Adipose tissue (tissue), 3 donors: ENCODE data around the gene C8A. TPM values are rescaled to one million over a fixed set of nuclear protein-coding genes. Genes with fewer than 3 reads are reported as not detected.

Experiments
- H3K27ac ChIP-seq: one replicate; pipeline ENCODE4 v1.5.1; 2013; ENCODE audit warnings: low read depth, low read length
- WGBS, 3 donors: extraction: QIAGEN DNeasy Blood & Tissue Kit; methylation state at CpG; one replicate each; pipeline ENCODE4 v1.1.7; 2013; 5-methylcytosine and 5-hydroxymethylcytosine counted together
- polyA plus RNA-seq, 3 donors: library from polyadenylated mRNA; stranded (reverse); fragments of 200-250 nt; gene quantifications; one replicate each; pipeline ENCODE4 v1.2.3, GENCODE V29; 2013
- donor health status: healthy with polysubstance abuse.
- donor health status: Bipolar disorder and iron deficiency.
- donor health status: healthy.

The C8A gene
- polyA plus RNA-seq, 3 donors: 0.06 TPM; not detected in 2

DNA sequence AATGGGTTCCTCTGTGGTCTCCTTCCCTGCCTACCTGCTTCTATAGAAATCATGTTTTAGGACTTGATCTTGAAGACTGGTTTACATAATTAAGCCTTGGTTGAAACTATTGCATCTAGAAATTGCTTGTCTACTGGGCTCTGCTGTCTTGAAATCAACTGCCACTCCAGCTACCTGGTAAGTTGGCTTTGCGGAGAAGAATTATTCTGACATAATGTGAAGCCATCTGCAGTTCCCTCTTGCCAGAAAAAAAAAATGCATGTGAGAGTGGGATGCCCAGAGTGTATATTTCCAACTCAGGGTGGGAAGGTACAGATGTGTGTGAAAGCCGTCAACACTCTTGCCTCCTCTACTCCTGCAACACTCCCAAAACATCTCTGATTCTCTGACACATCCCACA is 84.0 kb downstream of the C8A start:
- 94 to 99% (median 96%) methylated on average over 2 of the region's 2 CpGs for WGBS, 3 donors

GRCh38 chr1:56939209-56939608 is 84.6 kb downstream of the C8A start:
- 80 to 90% (median 89%) methylated on average over 2 of the region's 2 CpGs for WGBS, 3 donors
- no peak overlapping the region for H3K27ac ChIP-seq

More for the DNA sequence above, 84.0 kb downstream of the C8A start:
- no peak overlapping the region for H3K27ac ChIP-seq

DNA sequence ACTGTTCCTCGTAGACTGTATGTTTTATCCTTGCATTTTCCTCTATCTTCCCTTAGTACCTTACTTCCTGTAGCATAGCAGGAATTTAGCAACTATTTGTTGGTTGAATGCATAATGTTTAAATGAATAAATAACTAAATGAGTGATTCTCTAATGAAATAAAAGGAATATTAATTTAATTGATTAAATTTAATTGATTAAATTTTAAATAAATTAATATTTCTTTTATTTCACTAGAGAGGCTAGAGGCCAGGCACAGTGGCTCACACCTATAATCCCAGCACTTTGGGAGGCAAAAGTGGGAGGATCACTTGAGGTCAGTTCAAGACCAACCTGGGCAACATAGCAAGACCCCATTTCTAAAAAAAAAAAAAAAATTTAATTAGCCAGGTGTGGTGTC is 85.4 kb downstream of the C8A start:
- H3K27ac ChIP-seq: no peak overlapping the region
- 0 to 96% (median 50%) methylated on average over 1 of the region's 1 CpG for WGBS, 3 donors

DNA sequence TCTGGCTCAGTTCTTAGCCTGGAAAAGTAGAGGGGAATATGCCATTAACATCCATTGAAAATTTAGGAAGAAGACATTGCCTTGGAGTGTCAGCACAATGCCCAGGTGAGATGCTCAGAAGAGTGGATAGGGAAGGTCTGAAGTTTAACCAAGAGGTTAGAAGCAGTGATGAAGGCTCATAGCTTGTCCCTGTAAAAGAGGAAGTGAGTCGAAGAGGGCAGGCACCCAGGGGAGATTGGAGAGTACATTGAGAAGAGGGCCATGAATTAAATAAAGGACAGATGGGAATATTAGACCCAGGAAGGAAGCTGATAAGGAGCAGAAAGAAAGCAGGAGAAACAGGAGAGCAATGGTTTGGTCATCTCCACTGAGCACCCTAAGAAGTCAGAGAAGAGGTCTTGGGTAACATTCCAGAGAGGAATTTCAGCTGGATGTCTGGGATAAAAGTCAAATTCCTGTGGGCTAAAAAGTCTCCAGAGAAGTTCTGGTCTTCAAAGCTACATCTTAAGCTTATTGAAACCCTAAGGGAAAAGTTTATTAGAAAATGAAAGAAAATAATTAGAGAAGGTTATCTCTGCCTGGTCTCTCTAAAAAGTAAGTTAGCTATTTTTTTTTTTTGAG is 93.9 kb downstream of the C8A start:
- no peak overlapping the region for H3K27ac ChIP-seq
- WGBS, 3 donors: 34 to 75% (median 53%) methylated on average over 1 of the region's 1 CpG

DNA sequence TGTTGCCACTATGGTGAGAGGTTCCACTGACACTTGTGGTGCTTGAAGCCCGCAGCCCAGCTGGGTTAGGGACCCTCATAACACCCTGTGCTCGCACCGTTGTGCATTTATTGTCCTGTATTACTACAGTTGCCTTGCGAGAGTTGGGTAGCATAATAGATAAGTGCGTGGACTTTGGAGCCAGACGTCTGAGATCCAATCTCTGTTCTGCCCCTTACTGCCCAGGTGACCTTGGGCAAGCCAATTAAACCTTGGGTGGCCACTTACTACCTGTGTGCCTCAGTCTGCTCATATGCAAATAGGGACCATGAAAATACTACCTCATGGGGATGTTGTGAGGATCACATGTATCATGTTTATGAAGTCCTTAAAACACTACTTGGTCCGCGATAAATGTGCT is 97.9 kb downstream of the C8A start:
- WGBS, 3 donors: 66 to 93% (median 85%) methylated on average over 8 of the region's 8 CpGs
- no peak overlapping the region for H3K27ac ChIP-seq

DNA sequence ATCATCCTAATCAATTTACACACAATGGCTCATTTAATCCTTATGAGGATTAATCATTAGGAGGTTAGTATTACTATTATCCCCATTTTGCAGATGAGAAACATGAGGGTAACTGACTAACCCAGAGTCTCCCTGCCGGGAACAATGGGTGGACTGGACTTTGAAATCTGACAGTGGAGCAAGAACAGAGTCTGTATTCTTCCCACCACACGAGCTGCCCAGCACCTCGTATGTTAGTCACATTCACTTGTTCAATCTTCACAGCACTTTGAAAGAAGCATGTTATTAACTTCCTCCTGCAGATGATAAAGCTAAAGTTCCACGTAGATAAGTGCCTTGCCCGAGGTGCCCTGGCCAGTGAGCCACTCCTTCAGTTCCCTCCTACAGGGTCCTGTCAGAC is 98.8 kb downstream of the C8A start:
- WGBS, 3 donors: 55 to 67% (median 63%) methylated on average over 5 of the region's 5 CpGs
- no peak overlapping the region for H3K27ac ChIP-seq

DNA sequence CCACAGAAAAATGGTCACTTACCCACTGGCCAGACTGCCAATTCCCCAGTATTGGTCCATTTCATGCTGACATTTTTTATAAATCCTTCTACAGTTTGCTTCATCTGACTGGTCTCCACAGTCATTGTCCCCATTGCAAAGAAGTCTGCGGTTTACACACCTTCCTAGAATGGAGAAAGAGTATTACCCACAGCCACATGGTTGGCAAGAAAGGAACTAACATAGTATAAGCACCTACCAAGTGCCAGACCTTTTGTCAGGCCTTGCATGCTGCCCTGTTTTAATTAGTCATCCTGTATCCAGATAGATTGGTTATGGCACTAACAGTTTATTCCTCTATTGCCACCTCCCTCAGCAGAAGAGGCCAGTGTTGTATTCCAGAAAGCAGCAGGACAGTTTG is 100.1 kb downstream of the C8A start:
- 80 to 94% (median 81%) methylated on average over 1 of the region's 1 CpG for WGBS, 3 donors
- no peak overlapping the region for H3K27ac ChIP-seq

GRCh38 chr1:56957931-56958330 is 103.3 kb downstream of the C8A start:
- H3K27ac ChIP-seq: no peak overlapping the region
- 34 to 53% (median 37%) methylated on average over 3 of the region's 3 CpGs for WGBS, 3 donors

DNA sequence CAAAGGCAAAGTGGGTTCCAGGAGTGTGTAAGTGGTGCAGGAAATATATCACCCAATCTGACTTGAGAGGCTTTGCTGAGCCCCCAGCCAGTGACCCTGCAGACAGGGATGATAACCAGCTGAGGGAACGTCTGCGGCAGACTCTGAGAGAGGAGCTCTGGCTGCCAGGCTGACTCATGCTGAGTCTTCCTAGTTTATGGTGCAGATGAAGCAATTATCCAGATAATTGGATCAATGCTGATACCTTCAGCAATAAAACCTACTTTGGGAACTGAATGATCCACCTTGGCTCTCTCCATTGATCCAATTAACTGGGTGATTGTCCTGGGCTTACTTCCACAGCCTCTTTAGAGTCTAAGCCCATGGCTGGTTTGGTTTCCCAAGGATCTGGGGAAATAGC is 103.9 kb downstream of the C8A start:
- WGBS, 3 donors: 64 to 75% (median 64%) methylated on average over 2 of the region's 2 CpGs
- H3K27ac ChIP-seq: no peak overlapping the region

DNA sequence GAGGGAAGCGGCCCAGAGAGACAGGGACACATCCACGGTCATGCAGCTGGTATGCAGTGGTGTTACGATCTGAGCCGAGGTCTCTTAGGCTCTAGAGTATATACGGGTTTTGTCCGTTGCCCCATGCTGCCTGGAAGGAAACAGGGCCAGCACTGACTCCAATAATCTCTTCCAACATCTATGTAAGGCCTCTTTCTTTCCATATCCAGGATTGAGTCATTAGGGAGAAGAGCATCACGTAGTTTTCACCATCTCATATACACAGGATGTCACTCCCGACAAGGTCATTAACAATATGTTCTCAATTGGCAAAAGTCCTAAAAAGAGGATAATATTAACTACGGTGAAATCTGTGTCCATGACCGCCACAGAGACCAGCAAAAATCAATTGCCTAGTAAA is 106.8 kb downstream of the C8A start:
- 77 to 83% (median 80%) methylated on average over 10 of the region's 10 CpGs for WGBS, 3 donors
- H3K27ac ChIP-seq: no peak overlapping the region

DNA sequence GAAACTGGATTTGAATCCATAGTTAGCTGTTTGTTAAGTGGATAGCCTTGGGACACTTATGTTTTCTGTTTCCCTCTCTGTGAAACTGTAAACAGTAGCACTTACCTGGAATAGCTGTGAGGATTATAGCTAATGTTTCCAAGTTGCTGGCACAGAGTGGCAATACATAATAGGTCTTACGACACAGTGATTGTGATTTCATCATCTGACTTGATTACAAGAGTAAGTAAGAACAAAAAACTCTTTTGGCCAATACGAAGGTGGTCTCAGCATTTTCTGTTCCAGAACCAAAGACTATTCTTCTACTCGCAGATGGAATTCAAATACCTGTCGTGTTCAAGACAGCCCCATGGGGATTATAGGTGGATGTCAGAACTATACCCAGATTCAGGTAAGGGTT is 109.1 kb downstream of the C8A start:
- WGBS, 3 donors: 71 to 79% (median 75%) methylated on average over 4 of the region's 4 CpGs
- no peak overlapping the region for H3K27ac ChIP-seq

DNA sequence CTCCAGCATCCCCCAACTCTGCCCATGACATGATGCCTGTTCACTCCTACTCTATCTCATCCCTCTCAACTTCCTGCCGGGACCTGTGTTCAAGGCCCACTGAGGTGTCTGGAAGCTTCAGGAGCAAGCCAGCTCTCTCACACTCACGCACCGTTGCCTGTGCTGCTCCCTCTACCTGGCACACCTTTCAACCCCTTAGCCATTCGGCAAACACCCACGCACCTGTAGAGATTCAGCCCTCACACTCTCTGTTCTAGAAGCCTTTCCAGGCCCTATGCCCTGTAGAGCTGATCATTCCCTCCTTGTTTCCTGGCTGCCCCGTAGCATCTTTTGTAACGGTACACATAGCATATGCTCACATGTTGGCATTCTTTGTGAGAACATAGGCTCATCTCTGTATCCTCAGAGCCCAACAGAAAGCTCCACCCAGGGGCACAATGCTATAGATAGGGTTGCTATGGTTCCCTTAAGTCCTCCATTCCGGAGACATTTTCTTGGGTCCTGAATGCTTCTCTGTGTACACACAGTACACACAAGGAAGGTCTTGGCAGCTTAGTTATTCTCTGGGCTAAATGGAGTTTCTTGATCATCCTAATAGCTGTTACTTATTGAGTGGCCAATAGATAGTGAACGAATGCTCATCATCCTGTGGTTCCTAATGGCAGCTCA is 109.9 kb downstream of the C8A start:
- H3K27ac ChIP-seq: no peak overlapping the region
- WGBS, 3 donors: 87 to 91% (median 89%) methylated on average over 9 of the region's 9 CpGs

GRCh38 chr1:56965191-56965590 is 110.6 kb downstream of the C8A start:
- WGBS, 3 donors: 75 to 85% (median 77%) methylated on average over 3 of the region's 3 CpGs
- H3K27ac ChIP-seq: no peak overlapping the region

DNA sequence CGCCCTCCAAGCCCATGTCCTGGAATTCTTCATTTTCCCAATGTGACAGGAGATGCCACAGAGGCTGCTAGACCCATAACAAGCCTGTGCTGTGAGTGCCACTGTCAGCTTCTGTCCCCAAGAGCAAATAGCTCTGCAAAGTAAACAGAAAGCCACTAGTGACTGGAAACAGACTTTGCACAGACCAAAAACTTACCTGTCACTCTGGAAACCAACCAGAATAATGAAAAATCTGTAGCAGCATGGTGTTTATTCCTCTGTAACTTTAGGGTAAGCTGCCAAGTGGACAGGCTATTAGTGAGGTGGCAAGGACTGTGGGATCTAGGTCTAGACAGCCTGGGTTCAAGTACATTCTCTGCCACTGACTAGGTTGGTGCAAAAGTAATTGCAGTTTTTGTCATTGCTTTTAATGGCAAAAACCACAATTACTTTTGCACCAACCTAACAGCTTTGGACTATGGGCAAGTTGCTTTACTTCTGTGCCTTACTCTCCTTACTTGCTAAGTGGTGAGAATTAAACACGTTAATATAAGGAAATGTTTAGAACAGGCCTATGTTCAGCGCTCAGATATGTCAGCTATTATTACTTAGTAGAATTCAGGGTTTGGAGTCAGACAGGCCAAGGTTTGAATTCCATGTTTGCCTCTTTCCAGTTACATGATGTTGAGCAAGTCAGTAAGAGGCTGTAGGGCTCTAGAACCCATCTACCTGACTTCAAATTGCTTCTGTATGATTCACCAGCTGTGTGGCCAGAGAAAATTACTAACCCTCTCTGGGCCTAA is 111.5 kb downstream of the C8A start, which contains the start of gene C8B:
Gene C8B, minus strand, starts transcription at position 100 of the 782 bp plus-strand sequence. Its CDS starts 67 bp downstream, at position 33.
- no peak within 1 kb of the TSS for H3K27ac ChIP-seq
- WGBS, 3 donors: 86 to 94% (median 86%) methylated on average over 3 of the region's 3 CpGs

DNA sequence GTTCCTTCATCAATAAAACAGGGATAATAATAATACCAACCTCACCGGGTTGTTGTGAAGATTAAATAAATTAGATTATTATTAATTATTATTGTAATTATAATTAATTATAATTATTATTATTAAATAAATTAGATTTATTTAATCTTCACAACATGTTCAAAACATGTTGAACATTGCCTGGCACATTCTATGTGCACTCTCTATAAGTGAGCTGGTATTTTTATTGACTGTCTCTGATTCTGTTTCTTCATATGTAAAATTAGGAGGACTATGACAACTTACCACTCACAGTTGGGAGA is 112.1 kb downstream of the C8A start:
- no peak overlapping the region for H3K27ac ChIP-seq
- WGBS, 3 donors: 92 to 97% (median 97%) methylated on average over 1 of the region's 1 CpG

GRCh38 chr1:56967355-56967754 is 112.8 kb downstream of the C8A start:
- H3K27ac ChIP-seq: no peak overlapping the region
- WGBS, 3 donors: 69 to 75% (median 73%) methylated on average over 3 of the region's 3 CpGs
